Kidney glomerular epithelial cell (primary cell): ENCODE measurements around the gene ACTR2.
"Not testable (repeated sequence)": the region's sequence is repeated elsewhere in the genome, so short reads cannot be mapped to it uniquely, and the experiment has no call there.

Experiments used
- DNase-seq: peaks from one replicate; lab custom pipeline; 2025; lab: John Stamatoyannopoulos, UW

ACTR2 gene

GRCh38 chr2:65313126-65313953 is 85.7 kb downstream of the ACTR2 start:
- no peak for DNase-seq

GRCh38 chr2:65313954-65314256 is 86.3 kb downstream of the ACTR2 start:
- DNase-seq = no peak

GRCh38 chr2:65314801-65315441 is 87.3 kb downstream of the ACTR2 start:
- DNase-seq = no peak

GRCh38 chr2:65316072-65316471 is 88.4 kb downstream of the ACTR2 start:
- no peak for DNase-seq

GRCh38 chr2:65317351-65317750 is 89.7 kb downstream of the ACTR2 start:
- DNase-seq = not testable (repeated sequence)

- no peak for DNase-seq
These were observed 90.2 kb downstream of the ACTR2 start for GRCh38 chr2:65317841-65318240.

- no peak for DNase-seq
These were observed 91.5 kb downstream of the ACTR2 start for GRCh38 chr2:65319072-65319673.

GRCh38 chr2:65319674-65320041 is 92.0 kb downstream of the ACTR2 start:
- no peak for DNase-seq

- DNase-seq = peak; percentile 91
These were observed 92.6 kb downstream of the ACTR2 start for GRCh38 chr2:65320042-65320725.
